ENCODE data around the gene FREM3. TPM values are rescaled to one million over a fixed set of nuclear protein-coding genes. Genes with fewer than 3 reads are reported as not detected.
"Not testable (repeated sequence)": the region's sequence is repeated elsewhere in the genome, so short reads cannot be mapped to it uniquely, and the experiment has no call there.

The FREM3 gene
- not detected for total RNA-seq
- long read RNA-seq = 0 reads

GRCh38 chr4:143700416-143701352 is at the start of gene FREM3:
Gene FREM3, minus strand, starts transcription at chr4:143700675. Its CDS starts 0 bp downstream, at chr4:143700675.
- peak; percentile 32 for ATAC-seq
- intact Hi-C loops (cut with micrococcal nuclease) = no loop called here

DNA sequence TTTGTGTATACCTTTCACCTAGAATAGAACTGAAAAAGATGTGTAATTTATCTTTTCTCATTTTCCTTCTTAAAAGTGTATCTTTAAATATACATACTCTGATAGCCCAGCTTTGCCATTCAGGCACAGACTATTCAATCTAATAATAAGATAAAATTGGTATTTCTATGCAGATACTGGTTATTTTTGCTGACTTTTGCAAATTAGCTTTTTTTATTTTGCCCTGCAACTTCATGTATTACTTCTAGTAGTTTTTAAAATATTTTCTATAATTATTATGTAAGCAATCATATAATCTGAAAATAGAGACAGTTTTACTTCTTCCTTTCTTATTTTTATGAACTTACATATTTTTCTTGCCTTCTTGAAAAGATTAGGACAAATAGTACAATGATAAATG is 45.4 kb upstream of the FREM3 start:
- no peak for ATAC-seq
- DNase-seq = no peak
- intact Hi-C loops (cut with micrococcal nuclease) = no loop called here

More at GRCh38 chr4:143700416-143701352, at the start of gene FREM3:
- peak; percentile 30 for DNase-seq

DNA sequence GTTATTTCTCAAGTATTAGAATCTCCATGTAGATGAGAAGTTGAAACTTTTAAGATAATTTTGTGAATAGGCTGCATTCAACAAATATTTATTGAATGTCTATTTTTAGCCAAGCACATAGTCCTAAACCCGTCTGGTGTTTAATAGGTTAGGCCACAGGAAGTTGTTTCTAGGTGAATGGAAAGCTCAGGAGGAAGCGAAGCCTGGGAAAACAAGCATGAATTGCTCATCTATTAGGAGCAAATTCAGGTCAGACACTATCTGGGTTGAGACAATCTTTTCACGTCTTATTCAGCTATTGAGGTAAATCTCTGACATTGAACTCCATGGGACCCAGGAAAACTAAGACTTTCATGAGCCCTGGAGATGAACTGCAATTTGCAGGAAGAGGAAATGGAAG is 43.1 kb upstream of the FREM3 start:
- DNase-seq = no peak
- no peak for ATAC-seq
- intact Hi-C loops (cut with micrococcal nuclease) = no loop called here

DNA sequence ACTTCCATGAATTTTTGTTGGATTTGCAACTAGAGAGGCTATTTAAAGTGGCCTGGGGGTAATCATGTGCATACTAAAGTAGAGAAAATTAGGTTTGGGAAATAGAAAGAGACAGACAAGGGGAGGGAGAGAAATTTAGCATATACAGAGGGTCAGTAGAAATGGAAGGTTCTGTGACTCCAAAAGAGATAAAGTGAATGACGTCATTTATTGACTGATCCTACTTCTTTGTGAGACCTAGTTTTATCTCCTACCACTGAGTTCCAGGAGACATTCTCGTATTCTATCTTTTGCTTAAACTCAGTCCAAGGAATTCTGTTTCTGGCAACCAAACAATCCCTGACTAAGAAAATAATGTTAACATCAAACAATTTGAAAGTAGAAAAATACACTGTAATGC is 42.4 kb upstream of the FREM3 start:
- DNase-seq = no peak
- intact Hi-C loops (cut with micrococcal nuclease) = no loop called here
- no peak for ATAC-seq

GRCh38 chr4:143736861-143737260 is 36.4 kb upstream of the FREM3 start:
- DNase-seq (no peak), ATAC-seq (no peak)
- intact Hi-C loops (cut with micrococcal nuclease) = no loop called here

DNA sequence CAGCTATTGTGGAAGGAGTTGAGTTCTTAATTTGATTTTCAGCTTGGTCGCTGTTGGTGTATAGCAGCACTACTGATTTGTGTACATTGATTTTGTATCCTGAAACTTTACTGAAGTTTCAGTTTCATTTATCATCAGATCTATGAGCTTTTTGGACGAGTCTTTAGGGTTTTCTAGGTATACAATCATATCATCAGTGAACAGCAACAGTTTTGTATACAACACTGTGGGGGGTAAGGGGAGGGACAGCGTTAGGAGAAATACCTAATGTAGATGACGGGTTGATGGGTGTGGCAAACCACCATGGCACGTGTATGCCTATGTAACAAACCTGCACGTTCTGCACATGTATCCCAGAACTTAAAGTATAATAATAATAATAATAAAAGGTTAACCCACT is 35.6 kb upstream of the FREM3 start:
- DNase-seq; intact Hi-C loops (cut with micrococcal nuclease); ATAC-seq: not testable (repeated sequence)

DNA sequence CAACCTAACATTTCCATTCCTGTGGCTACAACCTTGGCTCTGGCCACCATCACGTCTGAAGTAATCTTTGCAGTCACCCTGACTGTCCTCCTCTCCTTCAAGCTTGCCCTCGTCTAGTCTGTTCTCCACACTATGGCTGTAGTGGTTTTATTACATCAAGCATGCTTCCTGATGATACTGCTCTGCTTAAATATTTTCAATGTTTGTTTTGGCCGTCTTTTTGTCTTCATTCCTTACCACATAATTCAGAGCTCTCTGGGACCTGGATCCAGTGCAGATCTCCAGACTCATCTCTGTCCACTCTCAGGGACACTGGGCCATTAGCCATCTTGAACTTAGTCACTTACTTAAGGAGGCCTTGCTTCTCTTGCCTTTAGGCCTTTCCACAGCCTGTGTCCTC is 27.7 kb upstream of the FREM3 start:
- no peak for DNase-seq
- no peak for ATAC-seq
- intact Hi-C loops (cut with micrococcal nuclease) = no loop called here

DNA sequence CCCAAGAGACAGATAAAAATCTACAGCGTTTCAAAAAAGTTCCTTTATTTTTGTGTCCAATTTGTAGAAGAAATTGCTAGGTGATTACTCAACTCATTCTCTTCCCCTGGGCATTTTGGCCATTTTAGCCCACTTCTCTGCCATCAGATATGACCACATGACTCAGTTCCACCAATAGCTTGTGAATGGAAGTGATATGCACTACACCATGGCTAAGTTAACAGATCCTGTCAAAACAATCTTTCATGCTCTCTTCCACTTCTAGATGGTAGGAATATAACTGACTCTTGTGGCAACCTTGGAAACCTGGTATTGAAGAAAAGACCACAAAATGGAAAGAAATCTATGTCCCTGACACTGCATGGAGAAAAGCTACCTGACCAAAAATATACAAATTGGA is 26.2 kb upstream of the FREM3 start:
- DNase-seq = no peak
- intact Hi-C loops (cut with micrococcal nuclease) = no loop called here
- ATAC-seq = no peak

GRCh38 chr4:143721317-143721716 is 20.8 kb upstream of the FREM3 start:
- intact Hi-C loops (cut with micrococcal nuclease) = no loop called here
- ATAC-seq (no peak), DNase-seq (no peak)

- DNase-seq; ATAC-seq; intact Hi-C loops (cut with micrococcal nuclease): not testable (repeated sequence)
Observed at GRCh38 chr4:143718748-143719147, 18.3 kb upstream of the FREM3 start.

GRCh38 chr4:143713955-143714625 is 13.6 kb upstream of the FREM3 start:
- DNase-seq (no peak), ATAC-seq (no peak)
- intact Hi-C loops (cut with micrococcal nuclease) = no loop called here

GRCh38 chr4:143713553-143713952 is 13.1 kb upstream of the FREM3 start:
- ATAC-seq (no peak), DNase-seq (no peak)
- intact Hi-C loops (cut with micrococcal nuclease) = no loop called here

GRCh38 chr4:143712155-143712550 is 11.7 kb upstream of the FREM3 start:
- intact Hi-C loops (cut with micrococcal nuclease) = no loop called here
- ATAC-seq = no peak
- no peak for DNase-seq

GRCh38 chr4:143711543-143712154 is 11.2 kb upstream of the FREM3 start:
- ATAC-seq (no peak), DNase-seq (no peak)
- intact Hi-C loops (cut with micrococcal nuclease) = no loop called here

DNA sequence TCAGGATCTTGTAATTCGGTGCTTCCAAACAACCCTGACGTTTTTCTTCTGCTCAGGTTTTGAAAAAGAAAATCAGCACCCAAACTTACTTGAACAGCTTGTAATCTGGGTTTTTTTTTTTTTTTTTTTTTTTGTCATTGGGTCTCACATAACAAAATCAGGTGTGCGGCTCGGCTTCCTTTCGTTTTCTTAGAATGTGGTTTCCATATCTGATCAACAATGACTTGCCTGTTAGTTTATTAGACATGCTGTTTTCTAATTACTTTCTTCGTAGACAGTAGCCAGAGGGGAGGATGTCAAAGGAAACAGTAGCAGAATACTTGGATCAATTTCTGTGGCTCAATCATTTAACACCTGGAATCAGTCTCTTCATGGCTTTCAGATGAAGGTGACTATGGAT is 890 bp upstream of the FREM3 start:
- DNase-seq = no peak
- no peak for ATAC-seq
- intact Hi-C loops (cut with micrococcal nuclease) = no loop called here

GRCh38 chr4:143700046-143700415 is 444 bp downstream of the FREM3 start:
- ATAC-seq (peak; percentile 47), DNase-seq (peak; percentile 44)
- intact Hi-C loops (cut with micrococcal nuclease) = no loop called here

GRCh38 chr4:143699331-143700045 is 987 bp downstream of the FREM3 start:
- DNase-seq (no peak), ATAC-seq (no peak)
- intact Hi-C loops (cut with micrococcal nuclease) = no loop called here

- intact Hi-C loops (cut with micrococcal nuclease) = no loop called here
- ATAC-seq (no peak), DNase-seq (no peak)
Observed at GRCh38 chr4:143693856-143694255, 6.6 kb downstream of the FREM3 start.

DNA sequence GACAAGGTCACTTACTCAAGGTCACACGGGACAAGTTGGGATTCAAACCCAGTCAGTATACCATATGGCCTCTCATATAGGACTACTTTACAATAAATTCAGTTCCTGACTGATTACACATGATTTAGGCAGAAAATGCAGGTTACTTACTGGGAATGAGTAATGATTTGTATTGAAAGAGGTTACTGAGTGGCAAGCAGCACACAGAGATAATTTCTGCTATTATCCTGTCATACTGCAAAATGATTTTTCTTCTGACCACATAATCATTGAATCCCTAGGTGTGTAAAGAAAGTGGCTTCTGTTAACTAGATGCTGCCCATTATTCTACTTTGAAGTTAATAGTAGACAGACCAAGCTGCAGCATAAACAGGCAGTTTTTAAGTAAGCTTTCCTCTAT is 8.2 kb downstream of the FREM3 start:
- DNase-seq (no peak), ATAC-seq (no peak)
- intact Hi-C loops (cut with micrococcal nuclease) = no loop called here

GRCh38 chr4:143679434-143679833 is 21.0 kb downstream of the FREM3 start:
- DNase-seq (no peak), ATAC-seq (no peak)
- intact Hi-C loops (cut with micrococcal nuclease) = no loop called here

Measured in left ventricle myocardium superior (tissue), 1 donor.